ENCODE results near the gene SH2D1B. TPM values are rescaled to one million over a fixed set of nuclear protein-coding genes. Genes with fewer than 3 reads are reported as not detected.

SH2D1B gene
- total RNA-seq, 1 donor from 2014 or later, result 1.9 TPM

- intact Hi-C loops (cut with DNase I), result no loop called here
- ATAC-seq (no peak), DNase-seq (no peak)
- Histone ChIP-seq H3K9me3 (no peaks in the 10 kb centered on the region), H3K4me1 (peaks cover 10% of the 10 kb centered on the region), H3K27me3 (no peaks in the 10 kb centered on the region), H3K4me3 (no peak overlapping the region), H3K36me3 (no peaks in the 10 kb centered on the region), H3K27ac (no peak overlapping the region)
- TF ChIP-seq CTCF (IDR thresholded peaks at IDR 0.05), result no peak
Measured at GRCh38 chr1:162349635-162350330, 62.2 kb downstream of the SH2D1B start.

GRCh38 chr1:162347281-162347680 lies 64.7 kb downstream of the SH2D1B start:
- intact Hi-C loops (cut with DNase I), result no loop called here
- no peak for ATAC-seq
- Histone ChIP-seq H3K4me1 (peaks cover 3% of the 10 kb centered on the region), H3K4me3 (no peak overlapping the region), H3K27me3 (no peaks in the 10 kb centered on the region), H3K27ac (no peak overlapping the region), H3K36me3 (no peaks in the 10 kb centered on the region), H3K9me3 (no peaks in the 10 kb centered on the region)
- no peak for DNase-seq
- no peak for TF ChIP-seq CTCF (IDR thresholded peaks at IDR 0.05)

Other genes starting within 250 kb of the SH2D1B start
- not detected for gene SPATA46, start 35.3 kb downstream of the SH2D1B start, total RNA-seq
- gene C1orf226, start 30.4 kb downstream of the SH2D1B start, total RNA-seq, result 7.1 TPM
- 53.6 TPM for gene UHMK1, start 85.7 kb upstream of the SH2D1B start, total RNA-seq
- gene UAP1, start 149.6 kb upstream of the SH2D1B start, total RNA-seq, result 35.0 TPM
- 44.6 TPM for gene DDR2, start 220.3 kb upstream of the SH2D1B start, total RNA-seq

Data from upper lobe of right lung (tissue), 1 donor.